Fibroblast of peridontal ligament (primary cell): ENCODE results near the gene TGM1.
"Not testable (repeated sequence)": the region's sequence is repeated elsewhere in the genome, so short reads cannot be mapped to it uniquely, and the experiment has no call there.

Source experiments
- DNase-seq: peaks from one replicate; pipeline ENCODE4 v3.0.0-alpha.2; 2010; ENCODE audit errors: extremely low read depth

The TGM1 gene

GRCh38 chr14:24254630-24255392, 8.2 kb downstream of the TGM1 start:
- DNase-seq = no peak

- DNase-seq = no peak
Measured at GRCh38 chr14:24253936-24254335, 9.0 kb downstream of the TGM1 start.

DNA sequence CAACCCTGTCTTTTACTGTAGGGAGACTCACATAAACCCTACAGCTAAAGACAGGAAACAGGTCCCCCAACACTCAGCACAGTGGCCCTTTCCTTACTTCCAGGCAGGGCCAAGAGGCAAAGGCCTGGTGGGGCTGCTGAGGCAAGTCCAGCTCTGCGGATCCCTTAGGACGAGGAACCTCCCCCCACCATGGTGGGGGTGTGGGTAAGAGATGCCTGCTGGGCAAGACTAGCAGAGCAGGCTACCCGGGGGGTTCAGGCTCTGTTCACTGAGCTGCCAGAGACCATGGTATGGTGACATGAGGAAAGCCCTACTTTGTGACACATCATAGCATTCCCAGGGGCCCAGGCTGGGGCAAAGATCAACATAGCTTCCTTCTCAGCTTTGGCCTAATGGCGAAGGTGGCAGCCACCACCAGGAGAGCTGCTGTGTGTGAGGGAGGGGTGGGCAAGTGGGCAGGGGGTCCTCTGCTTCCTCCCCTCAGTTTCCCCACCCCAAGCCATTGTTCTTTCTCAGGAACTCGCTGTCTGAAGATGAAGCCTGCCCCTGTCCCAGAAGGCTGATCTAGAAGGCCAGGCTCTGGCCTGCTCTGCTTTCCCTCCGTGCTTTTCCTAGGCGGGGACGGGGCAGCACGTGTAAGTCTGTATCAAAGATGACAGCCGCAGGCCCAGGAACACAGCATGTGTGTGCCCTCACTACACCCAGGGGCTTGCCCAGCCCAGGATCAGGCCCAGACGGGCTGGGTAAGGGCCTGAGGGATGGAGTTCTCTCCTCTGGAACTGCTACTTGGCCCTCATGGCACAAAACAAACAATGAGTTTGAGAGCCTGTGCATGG, 10.5 kb downstream of the TGM1 start:
- no peak for DNase-seq

- DNase-seq = no peak
Measured at GRCh38 chr14:24251880-24252288, 11.1 kb downstream of the TGM1 start.

GRCh38 chr14:24250354-24250753, 12.6 kb downstream of the TGM1 start:
- DNase-seq = no peak

DNA sequence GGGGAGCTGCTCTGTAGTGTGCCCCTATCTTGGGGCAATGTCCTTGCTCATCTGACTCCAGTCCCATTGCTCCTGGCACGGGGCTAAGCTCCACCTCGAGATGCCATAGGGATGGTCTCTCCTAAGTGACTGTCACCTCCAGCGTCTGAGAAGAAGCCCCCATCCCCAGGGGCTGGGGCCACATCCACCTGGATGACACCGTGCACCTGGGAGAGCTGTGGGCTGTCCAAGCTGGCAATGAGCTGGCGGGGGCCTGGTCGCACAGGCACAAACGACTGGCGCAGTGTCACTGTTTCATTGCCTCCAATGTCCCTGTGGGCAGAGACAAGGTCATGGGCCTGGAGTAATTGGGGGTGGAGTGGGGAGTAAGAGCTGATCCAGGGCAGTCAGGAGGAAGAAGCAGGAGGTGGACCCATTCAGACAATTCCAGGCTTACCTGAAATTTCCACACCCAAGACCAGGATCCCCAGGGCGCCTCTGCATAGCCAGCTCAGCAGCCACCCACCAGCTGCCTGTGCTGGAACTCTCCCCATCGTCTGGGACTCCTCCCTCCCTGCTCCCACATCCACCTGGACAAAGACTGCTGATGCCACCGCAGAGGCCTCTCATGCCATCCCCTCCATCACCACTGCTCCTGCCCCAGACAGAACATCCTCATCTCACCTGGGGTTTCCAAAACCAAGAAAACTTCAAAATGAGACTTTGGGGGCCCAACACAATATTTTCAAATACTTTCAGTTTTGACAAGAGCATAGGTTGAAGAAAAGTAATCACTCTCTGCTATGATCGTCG, 13.6 kb downstream of the TGM1 start:
- DNase-seq = no peak

DNA sequence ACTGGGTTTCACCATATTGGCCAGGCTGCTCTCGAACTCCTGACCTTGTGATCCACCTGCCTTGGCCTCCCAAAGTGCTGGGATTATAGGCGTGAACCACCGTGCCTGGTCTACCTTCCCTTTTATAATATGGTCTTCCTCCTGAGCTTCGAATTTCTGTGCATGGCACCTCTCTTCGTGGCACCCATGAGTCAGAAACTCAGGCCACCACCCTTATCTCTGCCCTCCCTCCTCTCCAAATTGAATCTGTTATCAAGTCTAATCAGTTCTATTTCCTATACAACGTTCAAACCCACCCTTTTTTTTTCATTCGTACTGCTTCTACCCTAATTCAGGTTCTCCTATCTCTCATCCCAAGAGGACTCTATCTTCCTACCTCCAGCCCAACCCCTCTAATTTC, 15.6 kb downstream of the TGM1 start:
- no peak for DNase-seq

DNA sequence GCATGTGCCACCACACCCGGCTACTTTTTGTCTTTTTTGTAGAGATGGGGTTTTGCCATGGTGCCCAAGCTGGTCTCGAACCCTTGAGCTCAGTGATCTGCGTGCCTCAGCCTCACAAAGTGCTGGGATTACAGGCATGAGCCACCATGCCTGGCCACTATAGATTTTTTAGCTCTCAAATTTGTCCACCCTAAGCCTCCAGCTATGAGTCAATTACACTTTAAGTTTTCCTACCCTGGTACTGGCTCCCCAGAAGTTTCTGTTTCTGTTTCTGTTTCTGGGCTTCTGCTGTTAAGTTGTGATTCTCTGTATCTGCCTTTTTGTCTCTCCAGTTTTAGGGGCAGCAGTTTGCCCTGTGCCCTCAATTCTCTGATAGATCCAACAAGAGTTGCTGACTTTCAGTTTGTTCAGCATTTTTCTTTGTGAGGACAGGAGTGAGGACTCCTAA, 16.2 kb downstream of the TGM1 start:
- DNase-seq = peak; percentile 57

GRCh38 chr14:24245350-24245749, 17.6 kb downstream of the TGM1 start:
- not testable (repeated sequence) for DNase-seq

GRCh38 chr14:24243336-24243836, 19.6 kb downstream of the TGM1 start:
- no peak for DNase-seq

- DNase-seq = peak; percentile 87
Measured at GRCh38 chr14:24241829-24242443, 21.0 kb downstream of the TGM1 start.

DNA sequence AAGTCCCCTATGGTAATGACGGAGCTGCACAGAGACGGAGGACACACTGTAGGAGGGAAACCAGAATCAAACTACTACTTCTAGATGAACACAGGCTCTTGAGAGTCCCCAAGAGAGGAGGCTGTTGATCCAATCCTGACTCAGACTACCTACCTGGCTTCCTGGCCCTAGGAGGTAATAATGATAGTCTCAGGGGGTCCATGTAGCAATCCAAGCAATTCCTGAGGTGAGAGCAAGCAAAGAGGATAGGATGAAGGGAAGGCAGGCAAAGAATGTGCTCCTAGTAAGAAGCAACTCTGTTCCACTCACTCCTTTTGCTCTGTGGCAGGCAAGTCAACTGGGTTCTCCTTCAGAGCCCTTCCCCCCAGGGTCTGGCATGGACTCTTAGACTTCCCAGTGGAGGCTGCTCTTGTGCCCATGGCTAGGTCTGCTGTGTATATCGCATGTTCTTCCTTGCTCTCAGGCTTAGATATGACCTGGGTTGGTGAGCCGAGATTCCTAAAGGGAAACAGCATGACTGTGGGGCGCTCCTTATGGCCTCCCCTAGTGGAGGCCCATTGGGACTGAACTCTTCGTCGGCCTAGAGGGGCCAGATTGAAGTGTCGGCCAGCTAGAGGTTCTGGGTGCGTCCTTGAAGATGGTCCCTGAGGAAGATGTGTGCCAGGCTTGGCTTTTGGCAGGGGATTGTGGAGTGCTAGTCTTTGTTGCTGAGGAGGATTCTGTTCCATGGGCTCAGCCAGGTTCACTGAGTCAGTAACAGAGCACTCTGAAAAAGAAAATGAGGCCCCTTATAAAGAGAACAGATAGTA, 22.7 kb downstream of the TGM1 start:
- DNase-seq = no peak

- DNase-seq = no peak
Measured at GRCh38 chr14:24238527-24239037, 24.4 kb downstream of the TGM1 start.

GRCh38 chr14:24238123-24238522, 24.9 kb downstream of the TGM1 start:
- no peak for DNase-seq

- no peak for DNase-seq
Measured at GRCh38 chr14:24237463-24237955, 25.5 kb downstream of the TGM1 start.

GRCh38 chr14:24236689-24237462, 26.1 kb downstream of the TGM1 start:
- no peak for DNase-seq

DNA sequence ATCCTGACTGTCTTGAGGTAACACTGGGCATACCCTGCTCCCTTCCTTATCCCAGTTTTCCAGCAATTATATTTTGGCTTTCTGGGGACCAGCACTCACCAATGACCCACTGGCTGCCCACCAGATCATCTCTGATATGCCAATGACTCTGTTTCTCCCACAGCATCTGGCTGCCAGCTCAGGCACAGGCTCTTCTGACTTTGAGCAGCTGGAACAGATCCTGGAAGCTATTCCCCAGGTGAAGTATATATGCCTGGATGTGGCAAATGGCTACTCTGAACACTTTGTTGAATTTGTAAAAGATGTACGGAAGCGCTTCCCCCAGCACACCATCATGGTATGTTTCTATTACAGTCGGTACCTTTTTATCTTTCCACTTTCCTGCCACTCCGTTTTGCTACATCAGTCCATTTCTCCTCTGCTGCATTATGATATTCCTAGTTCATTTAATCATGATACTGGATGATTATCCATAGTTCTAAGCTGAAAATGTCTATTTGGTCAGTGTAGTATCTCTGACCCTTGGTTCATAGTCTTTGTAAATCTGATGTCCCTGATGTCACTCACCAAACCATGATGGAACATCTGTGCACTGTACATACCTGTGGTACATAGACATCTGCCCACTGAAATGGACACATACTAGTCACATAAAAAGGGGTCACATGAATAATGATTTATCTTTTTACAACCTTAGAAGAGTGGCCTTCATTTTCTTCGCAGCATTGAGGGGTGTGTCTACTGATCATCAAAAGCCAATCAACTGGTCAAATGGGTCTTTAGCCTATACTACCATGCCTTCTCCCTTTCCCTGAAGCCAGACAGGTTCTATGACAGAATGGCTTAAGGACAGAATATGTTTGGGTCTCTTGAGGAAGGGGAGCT, 26.9 kb downstream of the TGM1 start:
- DNase-seq = no peak
